Stimulated activated CD4-positive, alpha-beta T cell treated with anti-CD3 and anti-CD28 coated beads, Interleukin-2, amount 100 ng/mL, for 24 hours (primary cell): ENCODE measurements around the gene NDUFS5.
"Not testable (repeated sequence)": the region's sequence is repeated elsewhere in the genome, so short reads cannot be mapped to it uniquely, and the experiment has no call there.

Source experiments
- DNase-seq, 2 donors: peaks; one replicate each; pipeline ENCODE4 v3.0.0-alpha.2; 2020

The NDUFS5 gene

GRCh38 chr1:39016604-39017171, 9.5 kb upstream of the NDUFS5 start:
- no peak for DNase-seq

- DNase-seq, result no peak
Observed at GRCh38 chr1:39017266-39017665, 8.9 kb upstream of the NDUFS5 start.

- not testable (repeated sequence) for DNase-seq
Observed at GRCh38 chr1:39020494-39020893, 5.7 kb upstream of the NDUFS5 start.

DNA sequence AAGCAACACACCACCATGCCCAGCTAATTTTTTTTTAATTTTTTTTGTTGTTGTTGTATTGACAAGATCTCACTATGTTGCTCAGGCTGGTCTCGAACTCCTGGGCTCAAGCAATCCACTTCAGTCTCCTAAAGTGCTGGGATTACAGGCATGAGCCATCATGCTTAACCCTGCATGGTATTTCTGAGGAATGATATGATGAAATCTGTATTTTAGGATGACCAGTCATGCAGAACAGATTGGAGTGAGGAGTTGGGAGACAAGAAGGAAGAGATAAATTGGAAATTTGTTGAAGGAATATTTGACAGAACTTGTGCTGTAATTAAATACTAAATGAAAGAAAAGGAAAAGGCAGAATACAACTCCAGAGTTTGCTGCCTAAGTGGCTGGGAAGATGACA, 4.7 kb upstream of the NDUFS5 start:
- DNase-seq, result no peak

GRCh38 chr1:39023140-39023539, 3.0 kb upstream of the NDUFS5 start:
- no peak for DNase-seq

GRCh38 chr1:39026866-39027507, 837 bp downstream of the NDUFS5 start:
- peak in 1 of 2 donors; percentile 11 for DNase-seq

DNA sequence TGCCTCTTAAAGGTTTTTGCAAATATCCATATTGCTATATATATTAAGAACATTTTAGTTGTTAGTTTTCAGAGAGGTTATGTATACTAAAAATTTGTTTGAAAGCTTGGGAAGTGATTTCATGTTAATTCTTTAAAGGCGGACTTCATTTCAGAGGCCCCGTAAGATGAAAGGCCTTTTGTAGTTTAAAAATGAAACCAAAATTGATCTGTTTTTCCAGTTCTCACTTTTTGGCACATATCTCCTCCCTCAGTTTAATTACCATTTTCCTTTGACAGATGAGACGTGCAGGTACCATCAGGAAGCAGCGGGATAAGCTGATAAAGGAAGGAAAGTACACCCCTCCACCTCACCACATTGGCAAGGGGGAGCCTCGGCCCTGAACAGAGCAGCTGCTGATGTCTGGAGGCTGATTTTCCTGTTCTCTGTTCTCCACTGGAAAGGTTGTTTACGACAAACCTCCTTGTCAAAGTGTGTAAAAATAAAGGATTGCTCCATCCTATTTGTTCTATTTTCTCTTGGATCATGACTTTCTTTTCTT, 8.0 kb downstream of the NDUFS5 start:
- no peak for DNase-seq

DNA sequence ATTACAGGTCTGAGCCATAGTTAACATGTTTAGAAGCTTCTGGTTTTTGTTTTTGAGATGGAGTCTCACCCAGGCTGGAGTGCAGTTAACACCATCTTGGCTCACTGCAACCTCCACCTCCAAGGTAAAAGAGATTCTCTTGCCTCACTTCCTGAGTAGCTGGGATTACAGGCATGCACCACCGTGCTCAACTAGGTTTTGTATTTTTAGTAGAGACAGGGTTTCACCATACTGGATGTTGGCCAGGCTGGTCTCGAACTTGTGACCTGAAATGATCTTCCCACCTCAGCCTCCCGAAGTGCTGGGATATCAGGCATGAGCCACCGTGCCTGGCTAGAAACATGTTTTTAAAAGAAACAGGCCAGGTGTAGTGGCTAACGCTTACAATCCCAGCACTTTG, 10.5 kb downstream of the NDUFS5 start:
- no peak for DNase-seq

DNA sequence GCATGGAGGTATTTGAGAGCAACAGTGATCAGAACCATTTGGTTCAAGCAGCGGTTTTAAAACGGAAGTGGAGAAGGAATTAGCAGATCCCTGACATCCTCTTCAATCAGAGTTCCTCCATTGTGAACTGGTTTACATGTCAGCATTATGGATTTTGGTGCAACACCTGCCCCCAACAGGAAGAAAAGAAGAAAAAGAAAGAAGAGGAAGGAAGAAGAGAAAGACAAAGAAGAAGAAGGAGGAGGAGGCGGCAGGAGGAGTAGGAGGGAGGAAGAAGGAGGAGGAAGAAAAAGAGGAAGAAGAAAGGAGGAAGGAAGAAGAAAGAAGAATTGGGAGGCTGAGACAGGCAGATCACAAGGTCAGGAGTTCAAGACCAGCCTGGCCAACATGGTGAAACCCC, 17.4 kb downstream of the NDUFS5 start:
- DNase-seq, result no peak

DNA sequence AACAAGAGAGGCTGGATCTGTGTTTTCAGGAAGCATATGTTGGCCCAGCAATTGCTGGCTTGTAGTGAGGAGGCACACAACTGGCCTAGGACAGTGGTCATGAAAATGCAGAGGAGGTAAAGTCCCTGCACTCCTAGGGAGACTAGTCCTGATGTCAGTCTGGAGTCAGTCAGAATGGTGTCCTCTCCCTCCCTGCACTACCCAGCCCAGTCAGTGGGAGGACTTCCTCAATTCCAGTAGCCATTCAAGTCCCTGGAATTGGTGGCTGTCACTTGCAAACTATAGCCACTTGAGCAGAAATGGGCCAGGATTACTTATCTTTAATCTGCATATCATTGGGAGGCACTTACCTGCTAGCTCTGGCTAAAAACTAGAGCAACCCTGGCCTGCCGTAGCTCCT, 18.6 kb downstream of the NDUFS5 start:
- no peak for DNase-seq

DNA sequence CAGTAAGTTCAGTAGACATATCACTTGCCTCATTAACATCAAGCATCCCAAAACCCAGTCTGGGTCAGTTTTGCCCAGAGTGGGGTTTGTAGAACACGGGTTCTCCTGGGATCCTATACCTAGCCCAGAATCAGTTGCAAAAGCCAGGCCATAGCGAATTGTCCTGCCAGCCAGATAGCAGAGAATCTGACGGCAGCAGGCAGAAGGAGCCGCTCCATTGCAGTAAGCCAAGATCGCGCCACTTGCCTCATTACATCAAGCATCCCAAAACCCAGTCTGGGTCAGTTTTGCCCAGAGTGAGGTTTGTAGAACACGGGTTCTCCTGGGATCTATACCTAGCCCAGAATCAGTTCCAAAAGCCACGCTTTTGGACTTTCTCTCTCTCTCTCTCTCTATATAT, 19.1 kb downstream of the NDUFS5 start:
- no peak for DNase-seq

DNA sequence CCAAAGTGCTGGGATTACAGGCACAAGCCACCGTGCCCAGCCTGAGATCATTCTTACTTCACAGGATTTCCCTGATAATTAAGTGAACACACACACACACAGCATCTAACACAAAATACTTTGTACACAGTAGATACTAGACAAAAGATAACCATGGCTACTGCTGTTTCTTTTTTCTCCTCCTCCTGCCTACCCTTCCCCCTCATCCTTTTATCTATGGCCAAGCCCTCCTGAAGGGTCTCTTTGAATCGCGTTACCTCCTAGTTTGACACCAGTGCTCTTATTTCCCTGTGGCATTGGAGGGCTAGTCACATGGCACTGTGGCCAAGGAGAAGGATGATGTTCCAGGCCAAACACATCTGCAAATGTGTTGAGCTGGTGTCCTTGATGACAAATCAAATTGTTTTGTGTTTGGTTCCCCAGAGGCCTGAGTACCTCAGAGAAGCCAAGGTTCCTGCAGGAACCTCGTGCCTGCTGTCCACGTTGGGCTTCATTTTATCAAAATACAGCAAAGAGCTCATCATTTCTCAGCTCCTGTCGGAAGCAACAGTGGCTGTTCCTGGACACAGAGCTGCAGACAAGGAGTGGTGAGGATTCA, 20.6 kb downstream of the NDUFS5 start:
- no peak for DNase-seq

DNA sequence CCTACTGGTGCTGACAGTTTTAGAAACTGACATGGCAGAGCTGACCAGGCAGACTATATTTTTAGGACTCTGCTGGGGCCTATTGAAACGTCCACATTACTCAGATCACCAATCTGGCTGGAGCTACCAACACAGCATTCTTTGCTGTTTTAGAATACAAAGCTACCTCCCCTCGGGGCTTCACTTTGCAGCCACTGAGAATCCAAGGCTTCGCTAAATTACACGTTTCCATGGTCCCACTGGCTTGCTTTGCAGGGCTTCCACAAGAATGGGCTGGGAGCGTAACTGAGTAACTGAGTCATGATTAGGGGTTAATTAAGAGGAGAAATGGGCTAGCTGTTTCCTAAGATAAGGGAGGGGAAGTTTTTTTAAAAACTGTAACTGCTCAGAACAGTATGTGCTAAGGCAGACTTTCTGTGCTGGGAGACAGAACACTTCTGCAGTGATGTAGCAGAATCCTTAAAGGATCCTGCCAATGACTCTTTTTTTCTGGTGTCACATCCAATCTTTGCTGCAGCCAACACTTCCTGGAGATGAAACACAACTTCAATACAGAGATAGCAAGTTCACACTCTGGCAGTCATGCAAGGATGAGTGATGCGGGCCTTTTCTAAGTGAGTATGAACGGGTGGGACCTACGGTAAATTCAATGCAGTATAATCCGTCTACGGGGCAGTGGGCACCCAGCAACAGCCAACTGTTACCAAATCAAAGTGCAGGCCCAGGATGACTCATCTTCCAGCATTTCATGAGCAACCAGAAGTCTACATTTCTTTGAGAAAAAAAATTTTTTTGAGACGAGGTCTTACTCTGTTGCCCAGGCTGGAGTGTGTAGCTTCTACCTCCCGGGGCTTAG, 21.5 kb downstream of the NDUFS5 start:
- DNase-seq, result no peak

DNA sequence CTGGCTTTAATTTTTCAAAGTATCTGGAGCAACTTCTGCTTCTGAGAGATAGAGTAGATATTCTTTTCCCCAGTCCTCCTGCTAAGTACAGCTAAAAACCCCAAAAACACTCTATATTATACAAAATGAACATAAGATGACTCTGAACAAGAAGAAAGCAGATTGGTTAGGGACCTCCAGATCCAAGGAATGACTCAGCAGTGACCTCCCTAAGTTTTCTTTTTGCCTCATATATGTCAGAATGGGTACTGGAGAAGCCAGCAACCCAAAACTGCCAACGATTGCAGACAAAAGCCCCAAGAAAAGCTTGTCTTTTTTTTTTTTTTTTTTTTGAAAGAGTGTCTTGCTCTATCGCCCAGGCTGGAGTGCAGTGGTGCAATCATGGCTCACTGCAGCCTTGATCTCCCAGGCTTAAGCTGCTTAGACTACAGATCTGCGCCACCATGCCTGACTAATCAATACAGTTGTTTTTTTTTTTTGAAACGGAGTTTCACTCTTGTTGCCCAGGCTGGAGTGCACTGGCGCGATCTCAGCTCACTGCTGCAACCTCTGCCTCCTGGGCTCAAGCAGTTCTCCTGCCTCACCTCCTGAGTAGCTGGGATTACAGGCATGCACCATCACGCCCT, 22.7 kb downstream of the NDUFS5 start:
- DNase-seq, result no peak

DNA sequence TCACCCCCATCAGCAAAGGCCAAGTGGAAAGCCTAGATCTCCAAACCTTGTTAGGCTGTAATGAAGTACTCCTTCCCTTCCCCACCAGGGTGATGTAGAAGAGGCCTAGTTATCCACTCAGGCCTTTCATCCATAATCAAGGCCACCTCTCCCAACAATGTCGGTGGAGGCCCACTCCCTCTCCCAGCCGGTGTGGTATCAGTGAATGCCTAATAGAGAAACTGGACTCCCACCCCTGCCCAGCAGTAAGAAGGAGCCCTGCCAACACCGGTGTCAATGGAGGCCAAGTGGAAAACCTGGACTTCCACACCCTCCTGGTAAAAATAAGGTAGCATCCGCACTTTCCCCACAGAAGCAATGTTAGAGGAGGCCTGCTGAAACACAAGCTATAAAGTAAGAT, 23.9 kb downstream of the NDUFS5 start:
- no peak for DNase-seq

DNA sequence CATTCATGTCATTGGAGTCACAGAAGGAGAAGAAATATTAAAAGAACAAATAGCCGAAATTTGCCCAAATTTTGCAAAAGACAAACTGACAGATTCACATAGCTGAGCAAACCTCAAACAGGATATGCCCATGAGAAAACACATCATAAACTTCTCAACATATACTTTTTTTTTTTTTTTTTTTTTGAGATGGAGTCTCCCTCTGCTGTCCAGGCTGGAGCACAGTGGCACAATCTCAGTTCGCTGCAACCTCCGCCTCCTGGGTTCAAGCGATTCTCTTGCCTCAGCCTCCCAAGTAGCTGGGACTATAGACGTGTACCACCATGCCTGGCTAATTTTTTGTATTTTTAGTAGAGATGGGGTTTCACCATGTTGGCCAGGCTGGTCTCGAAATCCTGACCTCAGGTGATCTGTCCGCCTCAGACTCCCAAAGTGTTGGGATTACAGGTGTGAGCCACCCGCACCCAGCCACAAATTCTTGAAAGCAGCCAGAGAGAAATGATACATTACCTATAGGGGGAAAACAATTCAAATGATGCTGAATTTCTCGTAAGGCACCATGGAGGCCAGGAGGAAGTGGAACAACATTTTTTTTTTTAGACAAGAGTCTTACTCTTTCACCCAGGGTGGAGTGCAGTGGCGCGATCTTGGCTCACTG, 25.2 kb downstream of the NDUFS5 start:
- not testable (repeated sequence) for DNase-seq

GRCh38 chr1:39051956-39052355, 25.8 kb downstream of the NDUFS5 start:
- no peak for DNase-seq

DNA sequence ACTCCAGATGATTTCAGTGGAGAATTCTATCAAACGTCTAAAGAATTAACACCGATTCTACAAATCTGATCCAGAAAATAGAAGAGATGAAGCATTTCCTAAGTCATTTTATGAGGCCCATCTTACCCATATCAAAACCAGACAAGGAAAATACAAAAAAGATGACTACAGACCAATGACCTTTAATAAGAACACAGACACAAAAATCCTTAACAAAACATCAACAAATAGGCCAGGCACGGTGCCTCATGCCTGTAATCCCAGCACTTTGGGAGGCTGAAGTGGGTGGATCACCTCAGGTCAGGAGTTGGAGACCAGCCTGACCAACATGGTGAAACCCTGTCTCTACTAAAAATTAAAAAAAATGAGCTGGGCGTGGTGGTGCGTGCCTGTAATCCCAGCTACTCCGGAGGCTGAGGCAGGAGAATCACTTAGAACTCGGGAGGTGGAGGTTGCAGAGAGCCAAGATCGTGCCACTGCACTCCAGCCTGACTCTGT, 29.1 kb downstream of the NDUFS5 start:
- not testable (repeated sequence) for DNase-seq

- DNase-seq, result not testable (repeated sequence)
Observed at GRCh38 chr1:39061516-39061915, 35.4 kb downstream of the NDUFS5 start.

DNA sequence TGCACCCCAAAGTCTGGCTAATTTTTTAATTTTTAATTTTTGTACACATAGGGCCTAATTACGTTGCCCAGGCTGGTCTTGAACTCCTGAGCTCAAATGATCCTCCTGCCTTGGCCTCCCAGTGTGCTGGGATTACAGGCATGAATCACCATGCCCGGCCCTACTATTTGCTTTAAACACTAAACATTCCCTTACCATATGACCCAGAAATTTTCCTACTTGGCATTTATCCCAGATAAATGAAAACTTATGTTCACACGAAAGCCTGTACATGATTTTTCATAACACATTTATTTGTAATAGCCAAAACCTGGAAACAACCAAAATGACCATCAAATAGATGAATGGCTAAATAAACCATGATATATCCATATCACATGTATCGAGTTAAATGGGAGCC, 35.8 kb downstream of the NDUFS5 start:
- DNase-seq, result no peak

DNA sequence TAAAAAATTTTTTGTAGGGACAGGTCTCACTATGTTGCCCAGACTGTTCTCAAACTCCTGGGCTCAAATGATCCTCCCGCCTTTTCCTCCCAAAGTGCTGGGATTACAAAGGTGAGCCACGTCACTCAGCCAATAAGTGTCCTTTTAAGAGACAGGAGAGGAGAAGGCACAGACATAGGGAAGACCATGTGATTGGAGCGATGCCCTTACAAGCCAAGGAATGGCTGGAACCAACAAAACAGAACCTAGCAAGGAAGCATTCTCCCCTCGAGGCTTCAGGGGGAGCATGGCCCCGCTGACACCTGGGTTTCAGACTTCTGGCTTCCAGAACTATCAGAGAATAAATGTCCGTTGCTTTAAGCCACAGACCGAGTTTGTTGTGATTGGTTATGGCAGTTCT, 37.0 kb downstream of the NDUFS5 start:
- DNase-seq, result no peak

- no peak for DNase-seq
Observed at GRCh38 chr1:39063775-39064174, 37.6 kb downstream of the NDUFS5 start.
